Sigmoid colon (tissue), 4 donors: Measurements from ENCODE around the gene ARRDC3.

Source experiments
- CTCF ChIP-seq, 4 experiments: fragments of 450-650 bp in 3 of 4; fragments of 200-600 bp in 1 of 4; IDR thresholded peaks; one replicate each; pipeline ENCODE4 v1.5.1; 2016 to 2019; ENCODE audit warnings: antibody characterized with exemption in 4 of 4, mild to moderate bottlenecking in 3 of 4, moderate library complexity in 2 of 4
- EP300 ChIP-seq, 4 donors: sonication (generic); formaldehyde crosslinking; IDR thresholded peaks; one replicate each; pipeline ENCODE4 v1.6.1; 2017; ENCODE audit warnings: antibody characterized with exemption in 4 of 4
- POLR2AphosphoS5 ChIP-seq, 4 donors: sonication (generic); formaldehyde crosslinking; IDR thresholded peaks; one replicate each; pipeline ENCODE4 v1.6.1; 2017; ENCODE audit warnings: antibody characterized with exemption in 4 of 4

GRCh38 chr5:91341154-91341553, 42.0 kb downstream of the ARRDC3 start:
- TF ChIP-seq EP300 (IDR thresholded peaks at IDR 0.05) (no peak), CTCF (IDR thresholded peaks at IDR 0.05) (no peak), POLR2AphosphoS5 (IDR thresholded peaks at IDR 0.05) (no peak)
